Coronary artery (tissue), 2 donors: Measurements from ENCODE around the gene SLC35E1.
A peak's percentile ranks its signal among the peaks of the same experiment; 100 is the strongest.

ENCODE experiments used
- DNase-seq: peaks from one replicate; pipeline ENCODE4 v3.0.0-alpha.2; 2017; ENCODE audit warnings: low spot score
- H3K27ac ChIP-seq, 2 donors: fragments of 200-600 bp; sonication (generic); one replicate each; pipeline ENCODE4 v1.5.1; 2016 to 2019
- H3K4me3 ChIP-seq: fragments of 200-600 bp; sonication (generic); 2 replicates; pipeline ENCODE4 v1.5.1; 2016; ENCODE audit warnings: mild to moderate bottlenecking, moderate library complexity
- CTCF ChIP-seq: fragments of 200-600 bp; sonication (generic); IDR thresholded peaks from one replicate; pipeline ENCODE4 v1.5.1; 2019; ENCODE audit warnings: antibody characterized with exemption

Gene SLC35E1

GRCh38 chr19:16585808-16586476, 13.7 kb upstream of the SLC35E1 start:
- Histone ChIP-seq H3K27ac (peak overlapping the region in 1 of 2 donors; percentile 7), H3K4me3 (no peak overlapping the region)
- no peak for TF ChIP-seq CTCF
- DNase-seq: no peak

- Histone ChIP-seq H3K27ac (peak overlapping the region in 1 of 2 donors; percentile 82), H3K4me3 (no peak overlapping the region)
- DNase-seq: no peak
- no peak for TF ChIP-seq CTCF
Measured at GRCh38 chr19:16585094-16585801, 13.0 kb upstream of the SLC35E1 start.

GRCh38 chr19:16584248-16585093, 12.3 kb upstream of the SLC35E1 start:
- no peak for DNase-seq
- Histone ChIP-seq H3K27ac (peak overlapping the region in 1 of 2 donors; percentile 82), H3K4me3 (peak overlapping the region; percentile 45)
- no peak for TF ChIP-seq CTCF

GRCh38 chr19:16582486-16583261, 10.5 kb upstream of the SLC35E1 start:
- Histone ChIP-seq H3K4me3 (no peak overlapping the region), H3K27ac (peak overlapping the region in 1 of 2 donors; percentile 2)
- TF ChIP-seq CTCF: no peak
- DNase-seq: no peak

GRCh38 chr19:16581971-16582343, 9.7 kb upstream of the SLC35E1 start:
- DNase-seq: no peak
- Histone ChIP-seq H3K27ac (peak overlapping the region in 1 of 2 donors; percentile 2), H3K4me3 (no peak overlapping the region)
- no peak for TF ChIP-seq CTCF

- no peak for TF ChIP-seq CTCF
- H3K4me3 ChIP-seq: no peak overlapping the region
- no peak for DNase-seq
- peak overlapping the region in 1 of 2 donors; percentile 29 for H3K27ac ChIP-seq
Measured at GRCh38 chr19:16581145-16581970, 9.1 kb upstream of the SLC35E1 start.
